HL-60/S4 treated with retinoic acid at 250 ng/mL for 4 days and 3 days (cell line): ENCODE results near the gene ANKUB1.

Source experiments
- in situ Hi-C: fragments of 300-500 bp; cut with MboI; formaldehyde crosslinking; loops from 2 replicates; pipeline ENCODE4 v1.7.0; 2022; ENCODE audit warnings: low sequenced_read_pairs

The ANKUB1 gene

GRCh38 chr3:149764302-149764701 lies 28.1 kb downstream of the ANKUB1 start:
- in situ Hi-C loops = no loop called here

GRCh38 chr3:149763565-149764195 lies 28.7 kb downstream of the ANKUB1 start:
- in situ Hi-C loops = no loop called here

- in situ Hi-C loops = no loop called here
Observed at GRCh38 chr3:149753717-149754116, 38.6 kb downstream of the ANKUB1 start.

- in situ Hi-C loops = no loop called here
Observed at GRCh38 chr3:149752788-149753136, 39.6 kb downstream of the ANKUB1 start.

- in situ Hi-C loops = no loop called here
Observed at GRCh38 chr3:149752051-149752787, 40.1 kb downstream of the ANKUB1 start, which contains the start of gene COMMD2. Gene COMMD2, minus strand, starts transcription at chr3:149752489. Its CDS starts 45 bp downstream, at chr3:149752444.

- in situ Hi-C loops = no loop called here
Observed at GRCh38 chr3:149751551-149751950, 40.8 kb downstream of the ANKUB1 start.

- in situ Hi-C loops = no loop called here
Observed at GRCh38 chr3:149744606-149745005, 47.7 kb downstream of the ANKUB1 start.

- in situ Hi-C loops = no loop called here
Observed at GRCh38 chr3:149744151-149744550, 48.2 kb downstream of the ANKUB1 start.

GRCh38 chr3:149739396-149739795 lies 53.0 kb downstream of the ANKUB1 start:
- in situ Hi-C loops = no loop called here

- in situ Hi-C loops = no loop called here
Observed at GRCh38 chr3:149738876-149739275, 53.5 kb downstream of the ANKUB1 start.

GRCh38 chr3:149736953-149737205 lies 55.5 kb downstream of the ANKUB1 start:
- in situ Hi-C loops = no loop called here

GRCh38 chr3:149736175-149736952 lies 56.0 kb downstream of the ANKUB1 start:
- in situ Hi-C loops = no loop called here

- in situ Hi-C loops = no loop called here
Observed at GRCh38 chr3:149732234-149732633, 60.1 kb downstream of the ANKUB1 start.

GRCh38 chr3:149727656-149728055 lies 64.7 kb downstream of the ANKUB1 start:
- in situ Hi-C loops = no loop called here

- in situ Hi-C loops = no loop called here
Observed at GRCh38 chr3:149726716-149727407, 65.5 kb downstream of the ANKUB1 start.

- in situ Hi-C loops = no loop called here
Observed at GRCh38 chr3:149723781-149724180, 68.6 kb downstream of the ANKUB1 start.

GRCh38 chr3:149720918-149721317 lies 71.4 kb downstream of the ANKUB1 start:
- in situ Hi-C loops = no loop called here

GRCh38 chr3:149717391-149718056 lies 74.8 kb downstream of the ANKUB1 start:
- in situ Hi-C loops = no loop called here

GRCh38 chr3:149716984-149717383 lies 75.4 kb downstream of the ANKUB1 start:
- in situ Hi-C loops = no loop called here

- in situ Hi-C loops = no loop called here
Observed at GRCh38 chr3:149715247-149715646, 77.1 kb downstream of the ANKUB1 start.
